HL-60 (cell line): ENCODE measurements around the gene MYO9B.

Source experiments
- SPI1 ChIP-seq: IDR thresholded peaks from 2 replicates; pipeline ENCODE4 v1.6.1; 2012; ENCODE audit warnings: low read depth, mild to moderate bottlenecking, borderline replicate concordance
- TF ChIP-seq, protein P1 (sequence below): IDR thresholded peaks from one replicate; pipeline ENCODE4 v1.5.1; 2011; ENCODE audit warnings: low read length, control low read depth, inconsistent platforms; ENCODE audit not compliant: insufficient read depth

GRCh38 chr19:17254636-17255035, 179.1 kb downstream of the MYO9B start:
- TF ChIP-seq, protein P1, sequence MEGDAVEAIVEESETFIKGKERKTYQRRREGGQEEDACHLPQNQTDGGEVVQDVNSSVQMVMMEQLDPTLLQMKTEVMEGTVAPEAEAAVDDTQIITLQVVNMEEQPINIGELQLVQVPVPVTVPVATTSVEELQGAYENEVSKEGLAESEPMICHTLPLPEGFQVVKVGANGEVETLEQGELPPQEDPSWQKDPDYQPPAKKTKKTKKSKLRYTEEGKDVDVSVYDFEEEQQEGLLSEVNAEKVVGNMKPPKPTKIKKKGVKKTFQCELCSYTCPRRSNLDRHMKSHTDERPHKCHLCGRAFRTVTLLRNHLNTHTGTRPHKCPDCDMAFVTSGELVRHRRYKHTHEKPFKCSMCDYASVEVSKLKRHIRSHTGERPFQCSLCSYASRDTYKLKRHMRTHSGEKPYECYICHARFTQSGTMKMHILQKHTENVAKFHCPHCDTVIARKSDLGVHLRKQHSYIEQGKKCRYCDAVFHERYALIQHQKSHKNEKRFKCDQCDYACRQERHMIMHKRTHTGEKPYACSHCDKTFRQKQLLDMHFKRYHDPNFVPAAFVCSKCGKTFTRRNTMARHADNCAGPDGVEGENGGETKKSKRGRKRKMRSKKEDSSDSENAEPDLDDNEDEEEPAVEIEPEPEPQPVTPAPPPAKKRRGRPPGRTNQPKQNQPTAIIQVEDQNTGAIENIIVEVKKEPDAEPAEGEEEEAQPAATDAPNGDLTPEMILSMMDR, result no peak
- TF ChIP-seq SPI1, result no peak
